ENCODE data around the gene HDGFL2.
A peak's percentile ranks its signal among the peaks of the same experiment; 100 is the strongest.

The HDGFL2 gene

DNA sequence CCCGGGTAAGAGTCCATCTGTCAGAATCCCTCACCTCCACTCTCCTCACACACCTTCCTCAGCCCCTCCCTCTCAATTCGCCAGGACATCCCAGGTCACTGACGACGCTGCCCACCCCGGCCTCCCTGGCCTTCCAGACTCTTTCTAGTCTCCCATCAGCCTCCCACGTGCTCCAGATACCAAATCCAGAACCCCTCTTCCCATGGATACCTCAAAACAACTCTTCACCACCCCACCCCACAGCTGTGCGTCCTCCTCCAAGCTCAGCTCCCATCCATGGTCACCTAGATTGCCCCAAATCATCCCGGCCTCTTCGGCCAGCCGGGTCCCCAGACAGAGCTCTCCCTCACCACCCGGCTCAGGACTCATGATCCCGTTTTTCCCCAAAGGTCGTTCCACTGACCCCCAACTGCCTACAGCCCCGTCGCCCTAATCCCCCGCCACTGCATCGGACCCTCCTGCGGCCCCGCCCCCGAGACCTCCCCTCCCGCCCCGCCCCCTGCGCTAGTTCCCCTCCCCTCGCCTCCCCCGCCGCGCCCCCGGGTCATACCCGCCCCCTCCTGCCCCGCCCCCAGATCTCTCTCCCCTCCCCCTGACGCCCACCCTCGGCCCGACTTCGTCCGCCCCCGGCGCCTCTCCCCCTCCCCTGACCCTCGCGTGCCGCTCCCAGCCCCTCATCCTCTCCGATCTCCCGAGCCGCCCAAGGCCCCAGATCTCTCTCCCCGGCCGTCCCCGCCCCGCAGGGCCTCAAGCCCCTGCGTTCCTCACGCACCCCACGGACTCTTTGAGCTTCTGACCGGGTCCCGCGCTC is 15.0 kb upstream of the HDGFL2 start (continued):
- TF ChIP-seq ZNF157 (tag by site-specific recombination; IDR thresholded peaks at IDR 0.05) (0 out of 2 replicates have a peak, but pooled peaks have one; percentile 9), ZBTB7A (tag by site-specific recombination; IDR thresholded peaks at IDR 0.05; ENCODE audit: low read depth) (0 out of 2 replicates have a peak, but pooled peaks have one; percentile 49), ZNF366 (tag by site-specific recombination; conservative IDR thresholded peaks at IDR 0.05) (0 out of 2 replicates have a peak, but pooled peaks have one; percentile 10), ZNF19 (tag by site-specific recombination; IDR thresholded peaks at IDR 0.05; ENCODE audit: low read depth) (no peak), KLF9 (tag by site-specific recombination; IDR thresholded peaks at IDR 0.05; ENCODE audit: low read depth) (peak; percentile 66), ZSCAN30 (tag by site-specific recombination; IDR thresholded peaks at IDR 0.05) (no peak), SP3 (tag by site-specific recombination; IDR thresholded peaks at IDR 0.05) (peak; percentile 80), YY1 (tag by site-specific recombination; IDR thresholded peaks at IDR 0.05) (no peak)
- TF ChIP-seq, protein P1, sequence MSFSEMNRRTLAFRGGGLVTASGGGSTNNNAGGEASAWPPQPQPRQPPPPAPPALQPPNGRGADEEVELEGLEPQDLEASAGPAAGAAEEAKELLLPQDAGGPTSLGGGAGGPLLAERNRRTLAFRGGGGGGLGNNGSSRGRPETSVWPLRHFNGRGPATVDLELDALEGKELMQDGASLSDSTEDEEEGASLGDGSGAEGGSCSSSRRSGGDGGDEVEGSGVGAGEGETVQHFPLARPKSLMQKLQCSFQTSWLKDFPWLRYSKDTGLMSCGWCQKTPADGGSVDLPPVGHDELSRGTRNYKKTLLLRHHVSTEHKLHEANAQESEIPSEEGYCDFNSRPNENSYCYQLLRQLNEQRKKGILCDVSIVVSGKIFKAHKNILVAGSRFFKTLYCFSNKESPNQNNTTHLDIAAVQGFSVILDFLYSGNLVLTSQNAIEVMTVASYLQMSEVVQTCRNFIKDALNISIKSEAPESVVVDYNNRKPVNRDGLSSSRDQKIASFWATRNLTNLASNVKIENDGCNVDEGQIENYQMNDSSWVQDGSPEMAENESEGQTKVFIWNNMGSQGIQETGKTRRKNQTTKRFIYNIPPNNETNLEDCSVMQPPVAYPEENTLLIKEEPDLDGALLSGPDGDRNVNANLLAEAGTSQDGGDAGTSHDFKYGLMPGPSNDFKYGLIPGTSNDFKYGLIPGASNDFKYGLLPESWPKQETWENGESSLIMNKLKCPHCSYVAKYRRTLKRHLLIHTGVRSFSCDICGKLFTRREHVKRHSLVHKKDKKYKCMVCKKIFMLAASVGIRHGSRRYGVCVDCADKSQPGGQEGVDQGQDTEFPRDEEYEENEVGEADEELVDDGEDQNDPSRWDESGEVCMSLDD (tag by site-specific recombination; IDR thresholded peaks at IDR 0.05): peak; percentile 39; the same call in 1 of the 2 replicates
- TF ChIP-seq, protein P2, sequence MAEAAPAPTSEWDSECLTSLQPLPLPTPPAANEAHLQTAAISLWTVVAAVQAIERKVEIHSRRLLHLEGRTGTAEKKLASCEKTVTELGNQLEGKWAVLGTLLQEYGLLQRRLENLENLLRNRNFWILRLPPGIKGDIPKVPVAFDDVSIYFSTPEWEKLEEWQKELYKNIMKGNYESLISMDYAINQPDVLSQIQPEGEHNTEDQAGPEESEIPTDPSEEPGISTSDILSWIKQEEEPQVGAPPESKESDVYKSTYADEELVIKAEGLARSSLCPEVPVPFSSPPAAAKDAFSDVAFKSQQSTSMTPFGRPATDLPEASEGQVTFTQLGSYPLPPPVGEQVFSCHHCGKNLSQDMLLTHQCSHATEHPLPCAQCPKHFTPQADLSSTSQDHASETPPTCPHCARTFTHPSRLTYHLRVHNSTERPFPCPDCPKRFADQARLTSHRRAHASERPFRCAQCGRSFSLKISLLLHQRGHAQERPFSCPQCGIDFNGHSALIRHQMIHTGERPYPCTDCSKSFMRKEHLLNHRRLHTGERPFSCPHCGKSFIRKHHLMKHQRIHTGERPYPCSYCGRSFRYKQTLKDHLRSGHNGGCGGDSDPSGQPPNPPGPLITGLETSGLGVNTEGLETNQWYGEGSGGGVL (tag by site-specific recombination; IDR thresholded peaks at IDR 0.05): peak; percentile 55

DNA sequence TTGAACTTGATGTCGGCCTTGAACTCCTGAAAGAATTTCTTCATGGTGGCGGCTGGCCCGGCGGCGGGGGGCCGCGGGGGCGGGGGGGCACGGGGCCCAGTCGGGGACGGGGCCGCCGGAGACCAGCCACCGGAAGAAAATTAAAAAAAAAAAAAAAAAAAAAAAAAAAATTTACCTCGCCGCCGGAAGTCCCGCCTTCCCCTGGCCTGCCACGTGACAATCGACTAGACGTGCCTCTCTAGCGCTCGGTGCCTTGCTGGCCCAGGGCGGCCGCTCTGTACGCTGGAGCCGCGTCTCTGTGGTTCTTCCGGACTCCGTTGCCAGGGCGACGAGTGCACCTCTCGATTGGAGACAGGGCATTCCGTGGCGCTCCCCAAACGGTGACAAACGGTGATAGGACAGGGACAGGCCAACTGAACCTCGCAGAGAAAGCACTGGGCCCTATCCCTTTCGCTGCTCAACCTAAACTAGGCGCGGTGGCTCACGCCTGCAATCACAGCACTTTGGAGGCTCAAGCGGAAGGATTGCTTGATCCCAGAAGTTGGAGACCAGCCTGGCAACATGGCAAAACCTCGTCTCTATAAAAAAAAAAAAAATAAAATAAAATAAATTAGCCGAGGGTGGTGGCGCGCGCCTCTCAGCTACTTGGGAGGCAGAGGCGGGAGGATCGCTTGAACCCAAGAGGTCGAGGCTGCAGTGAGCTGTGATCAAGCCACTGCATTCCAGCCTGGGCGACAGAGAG is 14.3 kb upstream of the HDGFL2 start, which contains the start of gene UBXN6:
UBXN6 (minus strand) TSS at position 141 of the 742 bp plus-strand sequence; CDS start at position 44, 97 bp downstream.
- POLR2A ChIA-PET: interaction anchor here (4.9 kb wide), 1 partner anchor 13 kb away, joined by 23 read pairs; the partner anchor contains the start of gene HDGFL2
- peak; percentile 70 for TF ChIP-seq SP7 (tag by site-specific recombination; IDR thresholded peaks at IDR 0.05)
- TF ChIP-seq ZNF394 (tag by site-specific recombination; IDR thresholded peaks at IDR 0.05; ENCODE audit: borderline replicate concordance): peak; percentile 52; the same call in 1 of the 2 replicates
- peak; percentile 26; the same call in 1 of the 2 replicates for TF ChIP-seq ZNF24 (tag by site-specific recombination; IDR thresholded peaks at IDR 0.05)
- TF ChIP-seq, protein P3, sequence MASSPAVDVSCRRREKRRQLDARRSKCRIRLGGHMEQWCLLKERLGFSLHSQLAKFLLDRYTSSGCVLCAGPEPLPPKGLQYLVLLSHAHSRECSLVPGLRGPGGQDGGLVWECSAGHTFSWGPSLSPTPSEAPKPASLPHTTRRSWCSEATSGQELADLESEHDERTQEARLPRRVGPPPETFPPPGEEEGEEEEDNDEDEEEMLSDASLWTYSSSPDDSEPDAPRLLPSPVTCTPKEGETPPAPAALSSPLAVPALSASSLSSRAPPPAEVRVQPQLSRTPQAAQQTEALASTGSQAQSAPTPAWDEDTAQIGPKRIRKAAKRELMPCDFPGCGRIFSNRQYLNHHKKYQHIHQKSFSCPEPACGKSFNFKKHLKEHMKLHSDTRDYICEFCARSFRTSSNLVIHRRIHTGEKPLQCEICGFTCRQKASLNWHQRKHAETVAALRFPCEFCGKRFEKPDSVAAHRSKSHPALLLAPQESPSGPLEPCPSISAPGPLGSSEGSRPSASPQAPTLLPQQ (tag by site-specific recombination; IDR thresholded peaks at IDR 0.05): peak; percentile 36; the same call in 1 of the 2 replicates
- TF ChIP-seq, protein P4, sequence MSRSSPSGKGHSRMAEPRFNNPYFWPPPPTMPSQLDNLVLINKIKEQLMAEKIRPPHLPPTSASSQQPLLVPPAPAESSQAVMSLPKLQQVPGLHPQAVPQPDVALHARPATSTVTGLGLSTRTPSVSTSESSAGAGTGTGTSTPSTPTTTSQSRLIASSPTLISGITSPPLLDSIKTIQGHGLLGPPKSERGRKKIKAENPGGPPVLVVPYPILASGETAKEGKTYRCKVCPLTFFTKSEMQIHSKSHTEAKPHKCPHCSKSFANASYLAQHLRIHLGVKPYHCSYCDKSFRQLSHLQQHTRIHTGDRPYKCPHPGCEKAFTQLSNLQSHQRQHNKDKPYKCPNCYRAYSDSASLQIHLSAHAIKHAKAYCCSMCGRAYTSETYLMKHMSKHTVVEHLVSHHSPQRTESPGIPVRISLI (tag by site-specific recombination; IDR thresholded peaks at IDR 0.05): peak; percentile 66; the same call in 1 of the 2 replicates
- TF ChIP-seq, protein P5, sequence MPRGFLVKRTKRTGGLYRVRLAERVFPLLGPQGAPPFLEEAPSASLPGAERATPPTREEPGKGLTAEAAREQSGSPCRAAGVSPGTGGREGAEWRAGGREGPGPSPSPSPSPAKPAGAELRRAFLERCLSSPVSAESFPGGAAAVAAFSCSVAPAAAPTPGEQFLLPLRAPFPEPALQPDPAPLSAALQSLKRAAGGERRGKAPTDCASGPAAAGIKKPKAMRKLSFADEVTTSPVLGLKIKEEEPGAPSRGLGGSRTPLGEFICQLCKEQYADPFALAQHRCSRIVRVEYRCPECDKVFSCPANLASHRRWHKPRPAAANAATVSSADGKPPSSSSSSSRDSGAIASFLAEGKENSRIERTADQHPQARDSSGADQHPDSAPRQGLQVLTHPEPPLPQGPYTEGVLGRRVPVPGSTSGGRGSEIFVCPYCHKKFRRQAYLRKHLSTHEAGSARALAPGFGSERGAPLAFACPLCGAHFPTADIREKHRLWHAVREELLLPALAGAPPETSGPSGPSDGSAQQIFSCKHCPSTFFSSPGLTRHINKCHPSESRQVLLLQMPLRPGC (tag by site-specific recombination; IDR thresholded peaks at IDR 0.05): peak; percentile 35; the same call in 1 of the 2 replicates
- TF ChIP-seq, protein P6, sequence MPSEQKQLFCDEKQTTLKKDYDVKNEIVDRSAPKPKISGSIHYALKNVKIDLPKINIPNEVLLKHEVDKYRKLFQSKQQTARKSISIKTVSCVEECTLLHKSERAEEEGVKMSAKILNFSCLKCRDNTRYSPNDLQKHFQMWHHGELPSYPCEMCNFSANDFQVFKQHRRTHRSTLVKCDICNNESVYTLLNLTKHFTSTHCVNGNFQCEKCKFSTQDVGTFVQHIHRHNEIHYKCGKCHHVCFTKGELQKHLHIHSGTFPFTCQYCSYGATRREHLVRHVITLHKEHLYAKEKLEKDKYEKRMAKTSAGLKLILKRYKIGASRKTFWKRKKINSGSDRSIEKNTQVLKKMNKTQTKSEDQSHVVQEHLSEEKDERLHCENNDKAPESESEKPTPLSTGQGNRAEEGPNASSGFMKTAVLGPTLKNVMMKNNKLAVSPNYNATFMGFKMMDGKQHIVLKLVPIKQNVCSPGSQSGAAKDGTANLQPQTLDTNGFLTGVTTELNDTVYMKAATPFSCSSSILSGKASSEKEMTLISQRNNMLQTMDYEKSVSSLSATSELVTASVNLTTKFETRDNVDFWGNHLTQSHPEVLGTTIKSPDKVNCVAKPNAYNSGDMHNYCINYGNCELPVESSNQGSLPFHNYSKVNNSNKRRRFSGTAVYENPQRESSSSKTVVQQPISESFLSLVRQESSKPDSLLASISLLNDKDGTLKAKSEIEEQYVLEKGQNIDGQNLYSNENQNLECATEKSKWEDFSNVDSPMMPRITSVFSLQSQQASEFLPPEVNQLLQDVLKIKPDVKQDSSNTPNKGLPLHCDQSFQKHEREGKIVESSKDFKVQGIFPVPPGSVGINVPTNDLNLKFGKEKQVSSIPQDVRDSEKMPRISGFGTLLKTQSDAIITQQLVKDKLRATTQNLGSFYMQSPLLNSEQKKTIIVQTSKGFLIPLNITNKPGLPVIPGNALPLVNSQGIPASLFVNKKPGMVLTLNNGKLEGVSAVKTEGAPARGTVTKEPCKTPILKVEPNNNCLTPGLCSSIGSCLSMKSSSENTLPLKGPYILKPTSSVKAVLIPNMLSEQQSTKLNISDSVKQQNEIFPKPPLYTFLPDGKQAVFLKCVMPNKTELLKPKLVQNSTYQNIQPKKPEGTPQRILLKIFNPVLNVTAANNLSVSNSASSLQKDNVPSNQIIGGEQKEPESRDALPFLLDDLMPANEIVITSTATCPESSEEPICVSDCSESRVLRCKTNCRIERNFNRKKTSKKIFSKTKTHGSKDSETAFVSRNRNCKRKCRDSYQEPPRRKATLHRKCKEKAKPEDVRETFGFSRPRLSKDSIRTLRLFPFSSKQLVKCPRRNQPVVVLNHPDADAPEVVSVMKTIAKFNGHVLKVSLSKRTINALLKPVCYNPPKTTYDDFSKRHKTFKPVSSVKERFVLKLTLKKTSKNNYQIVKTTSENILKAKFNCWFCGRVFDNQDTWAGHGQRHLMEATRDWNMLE (tag by site-specific recombination; conservative IDR thresholded peaks at IDR 0.05; ENCODE audit: low read depth): peak; percentile 33
- TF ChIP-seq ZBTB48 (tag by site-specific recombination; IDR thresholded peaks at IDR 0.05): 0 out of 2 replicates have a peak, but pooled peaks have one; percentile 37

More for the DNA sequence above, 14.3 kb upstream of the HDGFL2 start, which contains the start of gene UBXN6:
- Histone ChIP-seq H3K27ac (ENCODE audit: extremely low read depth, low read depth, low read length) (peak within 1 kb of the TSS; percentile 67), H3K36me3 (ENCODE audit: control insufficient read depth in 2 of 2, insufficient read depth in 1 of 2, low read length in 2 of 2) (peaks cover 0 to 23% of the 10 kb centered on the region in 2 experiments; a peak in 1 of 3 replicates), H3K9me3 (ENCODE audit: control insufficient read depth, insufficient read depth, low read depth, low read length) (no peaks in the 10 kb centered on the region), H3K4me1 (ENCODE audit: control insufficient read depth, insufficient read depth, low read length) (peaks cover 7% of the 10 kb centered on the region), H3K4me3 (ENCODE audit: low read depth, low read length) (peak within 1 kb of the TSS; percentile 82)
- CTCF ChIA-PET: interaction anchor here (0.7 to 2.0 kb wide), 2 partner anchors 10 to 65 kb away, joined by 3 to 5 read pairs; no protein-coding TSS in a partner anchor

Measured in HEK293 (cell line).